GM23338 (cell line): ENCODE measurements around the gene ANKRD6. TPM values are rescaled to one million over a fixed set of nuclear protein-coding genes. Genes with fewer than 3 reads are reported as not detected.

Experiments used
- ATAC-seq: fragments of 200-7000 bp; cut with Tn5 transposase; 3 replicates; pipeline ENCODE4 v1.9.1; 2020
- DNase-seq: peaks from one replicate; pipeline ENCODE4 v3.0.0-alpha.2; 2015; ENCODE audit warnings: low spot score
- H2AFZ ChIP-seq: fragments of 200-600 bp; sonication (generic); 2 replicates; pipeline ENCODE4 v1.8.0; 2016; ENCODE audit warnings: antibody characterized with exemption, mild to moderate bottlenecking, moderate library complexity
- H3F3A ChIP-seq: fragments of 200-600 bp; sonication (generic); replicated peaks from 2 replicates; pipeline ENCODE4 v1.8.0; 2017; ENCODE audit warnings: antibody characterized with exemption, mixed run types, low read depth
- H3K27ac ChIP-seq: fragments of 200-600 bp; sonication (generic); 2 replicates; pipeline ENCODE4 v1.6.1; 2016; ENCODE audit warnings: low read depth
- H3K27me3 ChIP-seq: fragments of 200-600 bp; sonication (generic); 2 replicates; pipeline ENCODE4 v1.8.0; 2016; ENCODE audit warnings: mild to moderate bottlenecking, mixed run types, moderate library complexity; ENCODE audit not compliant: insufficient read depth
- H3K36me3 ChIP-seq: fragments of 200-600 bp; sonication (generic); 2 replicates; pipeline ENCODE4 v1.8.0; 2016; ENCODE audit warnings: mild to moderate bottlenecking; ENCODE audit not compliant: insufficient read depth
- H3K4me1 ChIP-seq: fragments of 200-600 bp; sonication (generic); 2 replicates; pipeline ENCODE4 v1.8.0; 2016; ENCODE audit warnings: mild to moderate bottlenecking, moderate library complexity; ENCODE audit not compliant: insufficient read depth
- H3K4me2 ChIP-seq: fragments of 200-600 bp; sonication (generic); 2 replicates; pipeline ENCODE4 v1.7.1; 2017; ENCODE audit warnings: mixed run types
- H3K4me3 ChIP-seq: fragments of 200-600 bp; sonication (generic); 2 replicates; pipeline ENCODE4 v1.6.1; 2016; ENCODE audit warnings: mixed run types
- H3K79me2 ChIP-seq: fragments of 200-600 bp; sonication (generic); replicated peaks from 2 replicates; pipeline ENCODE4 v1.8.0; 2017; ENCODE audit warnings: mild to moderate bottlenecking; ENCODE audit not compliant: insufficient read depth
- H3K9me2 ChIP-seq: fragments of 200-600 bp; sonication (generic); 2 replicates; pipeline ENCODE4 v1.8.0; 2017; ENCODE audit not compliant: insufficient read depth
- H4K20me1 ChIP-seq: fragments of 200-600 bp; sonication (generic); replicated peaks from 2 replicates; pipeline ENCODE4 v1.8.0; 2017; ENCODE audit warnings: mild to moderate bottlenecking; ENCODE audit not compliant: insufficient read depth
- H3K27ac Mint-ChIP-seq: 2 replicates; pipeline ENCODE4 v1.8.0; 2020; ENCODE audit warnings: inconsistent platforms, mild to moderate bottlenecking, moderate library complexity, mixed read lengths
- H3K27me3 Mint-ChIP-seq: 3 replicates; pipeline ENCODE4 v1.8.0; 2022; ENCODE audit warnings: low read depth, mild to moderate bottlenecking, moderate library complexity, mixed read lengths, inconsistent platforms; ENCODE audit not compliant: insufficient read depth, poor library complexity
- H3K36me3 Mint-ChIP-seq: 3 replicates; pipeline ENCODE4 v1.8.0; 2021; ENCODE audit warnings: low read depth, mild to moderate bottlenecking, inconsistent platforms, moderate library complexity, mixed read lengths
- H3K4me1 Mint-ChIP-seq: 3 replicates; pipeline ENCODE4 v1.8.0; 2020; ENCODE audit warnings: mild to moderate bottlenecking, inconsistent platforms, mixed read lengths
- H3K4me3 Mint-ChIP-seq: 3 replicates; pipeline ENCODE4 v1.8.0; 2021; ENCODE audit warnings: moderate library complexity, mild to moderate bottlenecking, inconsistent platforms, mixed read lengths
- H3K9me3 Mint-ChIP-seq: 3 replicates; pipeline ENCODE4 v1.8.0; 2020; ENCODE audit warnings: moderate library complexity, mild to moderate bottlenecking, inconsistent platforms, mixed read lengths
- CTCF ChIP-seq, 2 experiments: fragments of 200-600 bp in 1 of 2; sonication (generic) in 1 of 2; conservative IDR thresholded peaks; 2 replicates each; pipeline versions ENCODE4 v1.5.1 to v1.6.1; 2016 to 2017; ENCODE audit warnings: antibody characterized with exemption in 2 of 2, low read depth in 2 of 2, mild to moderate bottlenecking in 2 of 2, moderate library complexity in 1 of 2
- EZH2 ChIP-seq: fragments of 200-600 bp; sonication (generic); IDR thresholded peaks from one replicate; pipeline ENCODE4 v1.8.0; 2017; ENCODE audit warnings: antibody characterized with exemption, mild to moderate bottlenecking, low read depth; ENCODE audit not compliant: unreplicated experiment
- POLR2AphosphoS5 ChIP-seq: IDR thresholded peaks from 2 replicates; pipeline ENCODE4 v1.6.1; 2016; ENCODE audit warnings: antibody characterized with exemption, low read depth
- ZNF114 ChIP-seq: fragments of 250-450 bp; sonication (Bioruptor Pico); IDR thresholded peaks from 2 replicates; pipeline ENCODE4 v1.5.0; 2020; ENCODE audit warnings: mild to moderate bottlenecking, moderate library complexity
- ZNF462 ChIP-seq: fragments of 250-450 bp; sonication (Bioruptor Pico); IDR thresholded peaks from 2 replicates; pipeline ENCODE4 v1.5.0; 2020; ENCODE audit warnings: mild to moderate bottlenecking, moderate library complexity
- polyA plus RNA-seq: library from polyadenylated mRNA; unstranded; fragments of >200 nt; fragmentation: Nextera tagmentation; extraction: Ambion mirVana; gene quantifications from 2 replicates; pipeline ENCODE4 v1.2.1, GENCODE V29; 2016
- total RNA-seq: library from RNA; depleted of rRNA; stranded (reverse); fragments of >200 nt; shearing (Covaris generic); gene quantifications from 2 replicates; pipeline ENCODE4 v1.2.3, GENCODE V29; 2014

The ANKRD6 gene
- total and polyA plus RNA-seq, 2 experiments from 2014 or later = 3.2 to 9.2 TPM

GRCh38 chr6:89597988-89598387 lies 165.0 kb downstream of the ANKRD6 start:
- TF ChIP-seq CTCF (conservative IDR thresholded peaks at IDR 0.05; ENCODE audit: low read depth in 2 of 2) (peak in 1 of 2 experiments; percentile 30; a peak in 2 of 4 replicates), ZNF462 (CRISPR knock-in tag) (no peak)
- H3K9me3 Mint-ChIP-seq = no peaks in the 10 kb centered on the region
- no peaks in the 10 kb centered on the region for H3F3A ChIP-seq
- no peaks in the 10 kb centered on the region for H3K27me3 ChIP-seq
- ATAC-seq (peak; percentile 52), DNase-seq (peak; percentile 54)
- no peak overlapping the region for H2AFZ ChIP-seq
- H3K36me3 Mint-ChIP-seq = no peaks in the 10 kb centered on the region
- H3K27ac Mint-ChIP-seq = no peak overlapping the region
- H3K27ac ChIP-seq = no peak overlapping the region
- H3K4me1 Mint-ChIP-seq = peaks cover 2% of the 10 kb centered on the region
- peaks cover 3% of the 10 kb centered on the region; the same call in 1 of the 2 replicates for H3K9me2 ChIP-seq
- H3K27me3 Mint-ChIP-seq = peaks cover 6% of the 10 kb centered on the region
- H3K4me1 ChIP-seq = no peaks in the 10 kb centered on the region
- H3K4me3 ChIP-seq = no peak overlapping the region
- H3K4me3 Mint-ChIP-seq = no peak overlapping the region
- no peaks in the 10 kb centered on the region for H4K20me1 ChIP-seq
- no peaks in the 10 kb centered on the region for H3K79me2 ChIP-seq
- H3K36me3 ChIP-seq = no peaks in the 10 kb centered on the region
- H3K4me2 ChIP-seq = no peak overlapping the region

- Mint-ChIP-seq H3K4me3 (no peak overlapping the region), H3K27ac (no peak overlapping the region), H3K4me1 (peaks cover 4% of the 10 kb centered on the region), H3K27me3 (peaks cover 6% of the 10 kb centered on the region), H3K36me3 (no peaks in the 10 kb centered on the region), H3K9me3 (no peaks in the 10 kb centered on the region)
- Histone ChIP-seq H3K9me2 (peaks cover 3% of the 10 kb centered on the region; the same call in 1 of the 2 replicates), H3K79me2 (no peaks in the 10 kb centered on the region), H3K27me3 (no peaks in the 10 kb centered on the region), H3K4me1 (no peaks in the 10 kb centered on the region), H2AFZ (no peak overlapping the region), H3K4me3 (no peak overlapping the region), H3K27ac (no peak overlapping the region), H4K20me1 (no peaks in the 10 kb centered on the region), H3K4me2 (no peak overlapping the region), H3F3A (no peaks in the 10 kb centered on the region), H3K36me3 (no peaks in the 10 kb centered on the region)
- DNase-seq = no peak
- ATAC-seq = no peak
- TF ChIP-seq ZNF114 (CRISPR knock-in tag) (no peak), EZH2 (no peak), POLR2AphosphoS5 (no peak)
These were observed 166.8 kb downstream of the ANKRD6 start for GRCh38 chr6:89599727-89600126.
